Measurements from ENCODE around the gene OR51A7.
"Not testable (repeated sequence)": the region's sequence is repeated elsewhere in the genome, so short reads cannot be mapped to it uniquely, and the experiment has no call there.

OR51A7 gene

DNA sequence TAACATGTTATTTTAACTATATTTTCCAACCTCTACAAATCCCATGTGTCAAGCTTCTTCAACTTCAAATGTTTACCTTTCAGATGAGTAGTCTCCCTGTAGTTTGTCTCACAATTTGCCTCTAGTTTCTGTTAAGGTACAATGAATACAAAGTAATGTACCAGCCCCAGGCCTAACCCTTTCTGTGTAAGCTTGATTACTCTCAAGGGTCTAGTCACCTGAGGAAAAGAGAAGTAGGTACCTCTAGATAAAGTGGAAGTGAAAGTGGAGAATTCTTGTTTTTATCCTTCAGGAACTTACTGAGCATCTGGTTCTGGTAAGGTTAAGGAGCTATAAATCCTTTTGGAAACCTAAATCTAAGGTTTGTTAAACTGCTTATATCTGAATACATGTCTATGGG is at the start of gene OR51A7:
OR51A7 (plus strand) TSS at position 300 of the 400 bp plus-strand sequence. CDS start 3,587 bp downstream, outside the sequence.
- no peak for DNase-seq (ENCODE audit: low read depth in 1 of 2, low spot score in 1 of 2)

DNA sequence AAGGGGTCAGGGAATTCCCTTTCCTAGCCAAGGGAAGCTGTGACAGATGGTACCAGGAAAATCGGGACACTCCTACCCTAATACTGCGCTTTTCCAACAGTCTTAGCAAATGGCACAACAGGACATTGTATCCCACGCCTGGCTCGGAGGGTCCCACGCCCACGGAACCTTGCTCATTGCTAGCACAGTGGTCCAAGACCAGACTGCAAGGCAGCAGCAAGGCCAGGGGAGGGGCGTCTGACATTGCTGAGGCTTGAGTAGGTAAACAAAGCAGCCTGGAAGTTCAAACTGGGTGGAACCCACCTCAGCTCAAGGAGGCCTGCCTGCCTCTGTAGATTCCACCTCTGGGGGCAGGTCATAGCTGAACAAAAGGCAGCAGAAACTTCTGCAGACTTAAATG is 49.3 kb upstream of the OR51A7 start:
- not testable (repeated sequence) for DNase-seq (ENCODE audit: low read depth in 1 of 2, low spot score in 1 of 2)

DNA sequence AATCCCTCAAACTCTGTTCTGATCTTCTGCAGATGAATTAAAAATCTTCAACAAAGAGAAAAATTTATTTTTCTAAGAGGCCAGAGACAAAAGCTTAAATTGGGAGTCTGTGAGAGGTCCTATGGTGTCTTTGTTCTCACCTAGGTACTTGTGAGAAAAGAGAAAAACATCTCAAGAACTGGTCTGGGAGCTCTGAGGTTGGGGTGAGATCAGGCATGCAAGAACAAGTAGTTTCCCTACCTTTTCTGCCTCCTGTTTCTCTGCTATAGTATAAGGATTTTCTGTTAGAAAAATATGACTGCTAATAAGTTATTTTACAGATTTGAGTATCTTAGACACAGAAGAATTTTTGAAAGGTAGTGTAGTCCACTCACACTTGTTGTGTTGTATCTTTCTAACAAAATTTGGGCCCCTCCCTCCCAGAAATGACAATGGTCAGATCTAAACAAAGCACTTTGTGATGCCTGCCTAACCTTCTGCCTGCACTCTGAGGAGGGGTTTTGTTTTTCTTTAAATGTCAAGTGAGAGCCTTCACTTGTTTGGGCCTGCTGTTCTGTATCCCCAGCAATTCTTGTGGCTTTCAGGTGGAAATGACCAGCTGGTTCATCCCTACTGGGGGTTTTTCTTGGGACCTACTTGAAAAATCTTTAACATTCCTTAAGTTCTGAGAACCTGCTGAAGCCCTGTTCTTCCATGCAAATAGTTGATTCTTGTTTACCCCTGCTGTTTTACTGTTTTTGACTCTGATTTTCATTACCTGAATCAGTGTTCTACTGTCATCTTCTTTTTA is 40.9 kb upstream of the OR51A7 start:
- DNase-seq (ENCODE audit: low read depth in 1 of 2, low spot score in 1 of 2) = no peak

- DNase-seq (ENCODE audit: low read depth in 1 of 2, low spot score in 1 of 2) = no peak
Measured at GRCh38 chr11:4863876-4864275, 39.7 kb upstream of the OR51A7 start.

- no peak for DNase-seq (ENCODE audit: low read depth in 1 of 2, low spot score in 1 of 2)
Measured at GRCh38 chr11:4865855-4866254, 37.7 kb upstream of the OR51A7 start.

DNA sequence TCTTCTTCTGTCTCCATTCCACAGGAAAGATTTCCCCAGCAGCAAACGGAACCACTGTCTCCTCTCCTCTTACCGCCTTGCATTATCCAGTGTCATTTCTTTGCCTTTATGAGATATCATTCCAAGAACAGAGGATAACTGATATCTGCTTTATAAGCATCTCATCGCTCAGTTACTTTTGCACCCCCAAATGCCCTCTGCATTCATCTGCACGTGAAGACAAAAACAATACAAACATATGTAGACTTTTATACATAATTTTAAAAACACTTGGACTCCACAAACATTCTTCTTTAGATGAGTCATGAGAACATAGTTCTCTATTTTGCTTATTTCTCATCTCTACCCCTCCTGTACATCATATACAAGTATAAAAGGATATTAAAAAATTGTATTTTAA is 22.4 kb upstream of the OR51A7 start:
- no peak for DNase-seq (ENCODE audit: low read depth in 1 of 2, low spot score in 1 of 2)

- DNase-seq (ENCODE audit: low read depth in 1 of 2, low spot score in 1 of 2) = no peak
Measured at GRCh38 chr11:4881860-4882500, 21.6 kb upstream of the OR51A7 start, which contains the start of gene OR51T1. TSS of gene OR51T1 (plus strand) at chr11:4881900. CDS start at chr11:4881900, 0 bp downstream.

- no peak for DNase-seq (ENCODE audit: low read depth in 1 of 2, low spot score in 1 of 2)
Measured at GRCh38 chr11:4882543-4882942, 21.0 kb upstream of the OR51A7 start.

DNA sequence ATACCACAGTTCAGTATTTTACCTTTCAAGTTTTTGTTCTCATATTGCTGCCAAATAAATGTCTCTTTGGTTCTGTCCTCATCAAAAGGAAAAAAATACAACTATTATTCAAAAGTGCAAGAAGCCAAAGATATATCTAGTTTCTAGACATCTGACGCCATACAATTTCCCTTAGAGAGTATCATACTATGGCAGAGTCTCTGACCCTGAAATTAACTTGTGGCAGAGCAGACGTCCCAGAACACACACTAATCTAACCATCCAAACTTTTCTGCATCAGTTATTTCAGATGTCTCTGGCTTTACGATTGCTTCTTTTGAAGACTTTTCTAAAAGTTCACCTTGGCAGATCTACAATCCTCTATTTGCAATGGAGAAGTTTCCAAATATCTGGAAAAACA is 19.2 kb upstream of the OR51A7 start:
- no peak for DNase-seq (ENCODE audit: low read depth in 1 of 2, low spot score in 1 of 2)

GRCh38 chr11:4886186-4886585 is 17.4 kb upstream of the OR51A7 start:
- DNase-seq (ENCODE audit: low read depth in 1 of 2, low spot score in 1 of 2) = no peak

DNA sequence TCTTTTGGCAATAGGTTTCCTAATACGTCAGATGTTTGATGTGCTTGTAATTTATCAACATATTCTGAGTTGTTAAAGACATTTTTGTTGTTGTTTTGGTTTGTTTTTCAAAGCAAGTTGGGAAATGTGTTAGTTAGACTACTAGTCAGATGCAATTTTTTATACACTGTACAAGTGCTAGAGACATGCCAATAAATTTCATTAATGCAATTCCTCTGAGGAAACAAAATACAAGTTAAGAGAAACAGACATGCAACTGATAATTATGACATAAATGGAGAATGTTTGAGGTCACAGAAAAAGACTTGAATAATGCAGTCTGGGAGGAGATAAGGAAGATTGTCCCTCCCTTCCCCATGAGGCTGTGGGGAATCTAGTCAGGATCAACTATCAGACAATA is 16.0 kb upstream of the OR51A7 start:
- no peak for DNase-seq (ENCODE audit: low read depth in 1 of 2, low spot score in 1 of 2)

DNA sequence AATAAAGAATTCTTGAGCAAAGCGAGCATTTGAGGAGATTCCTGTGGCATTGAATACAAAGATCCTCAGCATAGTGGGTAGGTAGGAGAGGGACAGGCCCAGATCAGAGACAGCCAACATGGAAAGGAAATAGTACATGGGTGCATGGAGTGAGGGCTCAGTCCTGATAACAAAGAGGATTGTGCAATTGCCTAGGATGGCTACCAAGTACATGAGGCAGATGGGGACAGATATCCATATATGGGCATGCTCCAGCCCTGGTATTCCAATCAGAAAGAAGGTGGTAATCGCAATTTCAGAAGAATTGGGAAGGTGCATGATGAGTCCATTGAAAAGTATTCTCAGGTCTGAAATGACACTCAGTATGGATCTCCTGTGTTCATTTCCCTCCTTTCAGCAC is 13.3 kb upstream of the OR51A7 start:
- no peak for DNase-seq (ENCODE audit: low read depth in 1 of 2, low spot score in 1 of 2)

DNA sequence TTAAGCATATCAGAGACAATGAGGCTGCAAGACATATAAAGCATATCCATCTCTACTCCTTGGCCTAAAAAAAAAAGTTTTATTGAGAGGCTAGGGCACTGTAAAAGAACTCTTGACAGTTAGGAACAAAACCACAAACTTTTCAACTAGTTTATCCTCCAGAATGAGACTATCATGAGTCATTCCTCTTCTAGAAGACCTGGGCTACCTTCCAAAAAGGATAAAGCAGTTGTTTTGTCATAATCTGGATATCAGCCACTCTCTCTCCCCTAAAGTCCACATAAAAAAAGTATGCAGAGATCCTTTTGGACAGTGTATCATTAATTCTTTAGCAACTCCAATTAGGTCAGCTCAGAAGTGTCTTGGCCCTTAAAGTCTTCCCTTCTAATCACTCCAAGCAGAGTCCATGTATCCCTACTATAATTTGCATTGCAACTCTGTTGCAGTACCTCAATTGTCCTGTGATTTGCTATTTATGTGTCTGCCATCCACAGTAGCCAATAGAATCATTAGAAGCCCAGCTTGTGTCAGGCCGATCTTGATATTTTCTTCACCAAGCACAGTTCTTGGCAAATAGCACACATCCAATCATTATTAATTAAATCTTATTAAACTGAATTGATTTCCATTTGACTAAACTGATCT is 11.5 kb upstream of the OR51A7 start:
- no peak for DNase-seq (ENCODE audit: low read depth in 1 of 2, low spot score in 1 of 2)

DNA sequence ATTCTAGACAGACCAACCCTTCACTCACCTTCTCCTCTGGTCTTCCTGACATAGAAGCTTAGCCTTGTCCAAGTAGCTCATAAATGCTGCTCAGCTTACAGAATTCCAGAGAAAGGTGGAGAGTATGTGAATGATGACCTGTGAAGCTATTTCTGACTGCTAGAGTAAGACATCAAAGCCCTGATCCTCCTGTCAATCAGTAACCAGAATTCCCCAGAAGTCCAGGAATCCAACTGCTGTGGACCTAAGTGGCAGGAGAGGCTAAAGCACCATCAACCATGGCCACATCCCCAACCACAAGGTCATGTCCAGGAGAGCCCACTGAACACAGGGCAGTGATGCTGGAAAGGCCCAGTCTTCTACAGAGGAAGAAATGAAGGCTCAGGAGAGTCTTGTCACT is 13.0 kb downstream of the OR51A7 start:
- no peak for DNase-seq (ENCODE audit: low read depth in 1 of 2, low spot score in 1 of 2)

DNA sequence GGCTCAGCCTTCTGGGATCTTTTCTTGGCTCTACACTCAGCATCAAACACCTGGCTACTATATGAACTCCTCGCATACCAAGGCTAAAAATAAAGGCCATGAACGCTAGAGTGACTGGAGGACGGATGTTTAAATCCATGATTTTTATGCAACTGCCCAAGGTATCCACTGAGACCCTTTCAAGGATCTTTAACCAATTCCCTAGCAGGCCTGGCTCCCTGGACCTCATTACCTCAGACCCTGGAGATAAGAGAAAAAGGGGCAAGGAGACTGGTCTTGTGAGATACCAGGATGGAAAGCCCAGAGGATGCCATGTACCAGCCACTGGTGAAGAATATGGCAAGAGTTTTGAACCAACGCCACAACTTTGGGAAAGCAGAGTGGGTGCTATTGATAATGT is 15.7 kb downstream of the OR51A7 start, which contains the start of gene OR51G2:
OR51G2 (minus strand) TSS at position 101 of the 400 bp plus-strand sequence. CDS start 3,687 bp downstream, outside the sequence.
- no peak for DNase-seq (ENCODE audit: low read depth in 1 of 2, low spot score in 1 of 2)

- no peak for DNase-seq (ENCODE audit: low read depth in 1 of 2, low spot score in 1 of 2)
Measured at GRCh38 chr11:4921796-4922195, 18.2 kb downstream of the OR51A7 start.

DNA sequence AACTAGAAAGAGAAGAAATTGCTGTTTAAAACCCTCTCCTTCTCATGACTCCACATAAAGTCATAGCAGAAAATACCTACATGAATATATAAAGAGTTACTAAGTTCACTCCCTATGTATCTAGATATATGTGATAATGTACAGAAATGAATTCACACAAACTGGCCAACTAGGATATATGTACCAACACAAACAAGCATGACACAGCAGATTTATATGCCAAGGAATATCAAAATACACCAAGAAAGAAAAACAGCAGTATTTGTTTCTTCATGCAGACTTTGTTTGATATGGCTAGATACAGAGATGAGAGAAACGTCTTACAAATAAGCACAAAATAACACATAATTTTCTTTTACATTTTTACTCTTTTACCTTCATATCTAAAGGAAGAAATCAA is 18.7 kb downstream of the OR51A7 start:
- DNase-seq (ENCODE audit: low read depth in 1 of 2, low spot score in 1 of 2) = no peak

DNA sequence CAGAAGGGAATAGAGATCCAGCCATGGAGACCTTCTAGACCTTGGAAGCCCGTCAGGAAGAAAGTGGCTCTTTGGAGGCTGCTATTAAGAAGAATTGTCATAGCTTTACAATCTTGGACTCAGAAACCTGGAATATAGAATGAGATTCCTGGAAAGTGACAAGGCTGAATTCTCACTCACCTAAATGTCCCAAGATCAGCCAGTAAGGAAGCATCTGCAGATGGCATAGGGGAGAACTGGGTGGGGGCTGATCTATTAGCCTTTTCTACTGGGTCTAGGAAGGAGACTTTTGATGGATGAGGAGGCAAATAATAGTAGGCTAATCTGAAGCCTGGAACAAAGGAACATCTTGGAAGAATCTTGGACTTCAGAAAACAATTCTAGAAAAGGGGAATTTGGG is 20.7 kb downstream of the OR51A7 start, which contains the start of gene OR51G1:
OR51G1 (minus strand) TSS at position 101 of the 400 bp plus-strand sequence; CDS start at position 101, 0 bp downstream.
- DNase-seq (ENCODE audit: low read depth in 1 of 2, low spot score in 1 of 2) = no peak

- DNase-seq (ENCODE audit: low read depth in 1 of 2, low spot score in 1 of 2) = no peak
Measured at GRCh38 chr11:4926608-4927007, 23.0 kb downstream of the OR51A7 start.

DNA sequence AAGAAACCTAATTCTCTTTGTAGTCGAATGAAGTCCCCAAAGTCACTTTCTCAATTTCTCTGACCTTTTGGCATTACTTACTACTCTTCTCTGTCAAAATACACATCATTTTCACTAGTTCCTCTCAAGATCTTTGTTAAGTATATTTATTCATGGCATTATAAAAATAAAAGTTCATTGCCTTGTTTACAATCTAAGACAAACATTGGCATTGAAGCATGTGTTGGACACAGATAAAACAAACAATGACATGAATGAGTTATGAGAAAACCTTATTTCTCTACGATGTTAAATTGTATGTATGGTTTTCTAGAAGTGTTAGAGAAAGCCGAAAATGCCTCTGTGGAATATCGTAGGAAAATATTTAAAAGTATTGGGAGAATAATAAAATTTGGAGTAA is 29.2 kb downstream of the OR51A7 start:
- no peak for DNase-seq (ENCODE audit: low read depth in 1 of 2, low spot score in 1 of 2)

DNA sequence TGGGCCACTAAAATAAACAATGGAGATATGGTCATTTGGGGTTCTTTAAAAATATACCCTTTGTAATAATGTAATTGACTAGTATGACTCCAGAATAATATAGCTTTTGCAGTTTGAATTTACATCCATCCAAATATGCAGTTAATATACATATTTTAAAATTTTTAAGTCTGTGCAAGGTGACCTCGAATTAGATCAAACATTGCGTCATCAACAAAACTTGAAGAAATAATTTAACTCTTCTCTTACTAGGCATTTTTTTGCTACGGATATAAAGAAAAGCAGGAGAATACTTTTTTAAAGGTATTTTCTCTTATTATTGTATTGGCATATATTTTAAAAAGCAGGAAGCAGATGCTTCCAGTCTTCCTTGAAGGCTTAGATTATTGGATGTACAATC is 33.2 kb downstream of the OR51A7 start:
- no peak for DNase-seq (ENCODE audit: low read depth in 1 of 2, low spot score in 1 of 2)

DNA sequence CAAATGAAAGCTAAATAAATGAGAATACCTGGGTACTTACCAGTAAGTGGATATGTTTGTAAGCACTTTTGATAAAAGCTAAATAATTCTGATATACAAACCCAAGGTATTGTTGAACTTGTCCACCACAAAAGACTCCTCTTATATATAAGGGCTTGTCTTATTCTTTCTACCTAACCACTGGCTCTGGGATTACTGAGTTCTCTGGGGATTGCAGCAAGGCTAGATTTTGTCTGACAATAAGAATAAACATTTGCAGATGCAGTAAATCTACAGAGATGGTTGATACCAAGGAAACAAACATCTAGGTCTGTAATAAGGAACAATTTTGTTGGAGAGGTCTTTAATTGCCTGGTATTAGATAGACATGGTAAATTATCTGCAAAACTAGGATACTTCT is 43.9 kb downstream of the OR51A7 start, which contains the start of gene OR51A4:
OR51A4 (minus strand) TSS at position 101 of the 400 bp plus-strand sequence. CDS start 505 bp downstream, outside the sequence.
- no peak for DNase-seq (ENCODE audit: low read depth in 1 of 2, low spot score in 1 of 2)

Data from activated T-helper 1 cell treated with anti-CD3 and anti-CD28 coated beads, Interleukin-2, amount 50 U/mL, for 16 hours (primary cell).